ENCODE data around the gene HTRA2. TPM values are rescaled to one million over a fixed set of nuclear protein-coding genes. Genes with fewer than 3 reads are reported as not detected.

Gene HTRA2
- total RNA-seq, 1 experiment from 2014 or later: 24.9 TPM

DNA sequence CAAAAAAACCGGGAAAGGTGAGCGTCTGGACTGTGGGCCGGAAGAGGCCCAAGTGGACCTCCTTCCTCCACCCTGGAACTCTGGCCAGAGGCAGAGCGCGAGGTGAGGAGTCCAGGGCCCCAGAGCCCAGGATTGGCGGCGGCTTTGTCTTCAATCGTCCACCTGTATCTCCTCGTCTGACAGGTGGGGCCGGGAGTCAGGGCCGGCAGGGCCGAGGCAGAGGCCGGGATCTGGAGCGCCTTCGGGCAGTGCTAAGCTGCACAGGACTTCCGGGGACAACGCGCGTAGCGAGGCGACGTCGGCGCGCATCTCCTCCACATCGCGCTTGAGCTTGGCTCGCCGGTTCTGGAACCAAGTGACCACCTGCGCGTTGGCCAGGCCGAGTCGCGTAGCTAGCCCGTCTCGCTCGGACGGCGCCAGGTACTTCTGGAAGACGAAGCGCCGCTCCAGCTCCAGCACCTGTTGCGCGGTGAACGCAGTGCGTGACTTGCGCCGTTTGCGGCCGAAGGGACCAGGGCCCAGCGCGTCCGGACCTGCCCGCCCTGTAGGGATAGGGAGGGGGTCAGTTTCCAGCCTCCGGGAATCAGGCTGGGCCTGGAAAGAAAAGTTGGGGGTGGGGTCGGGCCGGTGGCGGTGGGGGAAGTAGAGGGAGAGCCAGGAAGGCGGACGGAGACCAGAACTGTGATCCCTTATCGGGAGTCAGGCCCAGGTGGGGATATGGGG lies 31.8 kb upstream of the HTRA2 start:
- no peak overlapping the region for H3K14ac ChIP-seq (ENCODE audit: insufficient read depth, low read length)
- H4K20me1 ChIP-seq (ENCODE audit: control insufficient read depth, insufficient read depth, insufficient read length): no peaks in the 10 kb centered on the region
- H3K4me3 Mint-ChIP-seq: peak overlapping the region; percentile 75 to 82
- no peaks in the 10 kb centered on the region for H3K9me3 ChIP-seq (ENCODE audit: control insufficient read depth, low read depth, low read length)
- H3K4me2 ChIP-seq (ENCODE audit: insufficient read depth, insufficient read length, low read length): peak overlapping the region; percentile 59
- no peak overlapping the region for H3T11ph ChIP-seq (ENCODE audit: low read length)
- no peak overlapping the region for H2BK15ac ChIP-seq (ENCODE audit: low read depth, low read length)
- no peak overlapping the region for H2AFZ ChIP-seq (ENCODE audit: low read length)
- no peak overlapping the region for H4K91ac ChIP-seq (ENCODE audit: insufficient read length, low read depth, low read length)
- H3K9ac ChIP-seq (ENCODE audit: extremely low read depth, insufficient read length, low read length): no peak overlapping the region
- no peak overlapping the region for H3K27ac Mint-ChIP-seq
- H3K27me3 ChIP-seq (ENCODE audit: insufficient read depth, low read length): peaks cover 72% of the 10 kb centered on the region
- no CpG with 5 or more reads among the region's 61 CpGs for WGBS (ENCODE audit: extremely low coverage, insufficient read length, low lambda C conversion rate)
- no peaks in the 10 kb centered on the region for H3K79me1 ChIP-seq (ENCODE audit: insufficient read depth, low read depth, low read length, poor library complexity, severe bottlenecking)
- H3K27ac ChIP-seq (ENCODE audit: insufficient read length, low read depth, low read length): no peak overlapping the region
- peak; percentile 66 for DNase-seq
- no peak overlapping the region for H2AK5ac ChIP-seq (ENCODE audit: insufficient read length, low read length)
- H3K23ac ChIP-seq (ENCODE audit: insufficient read length, low read depth, low read length): no peak overlapping the region
- H4K5ac ChIP-seq (ENCODE audit: insufficient read length, low read depth, low read length): no peak overlapping the region
- H2BK12ac ChIP-seq (ENCODE audit: insufficient read length, low read depth, low read length): no peak overlapping the region
- H3K18ac ChIP-seq (ENCODE audit: insufficient read length, low read depth, low read length): no peak overlapping the region
- H2BK120ac ChIP-seq (ENCODE audit: low read depth, low read length, poor library complexity, severe bottlenecking): no peak overlapping the region
- no peak overlapping the region for H3K4ac ChIP-seq (ENCODE audit: low read depth, low read length)
- H3K4me1 ChIP-seq (ENCODE audit: insufficient read depth, low read length): no peaks in the 10 kb centered on the region
- TF ChIP-seq, protein P1, sequence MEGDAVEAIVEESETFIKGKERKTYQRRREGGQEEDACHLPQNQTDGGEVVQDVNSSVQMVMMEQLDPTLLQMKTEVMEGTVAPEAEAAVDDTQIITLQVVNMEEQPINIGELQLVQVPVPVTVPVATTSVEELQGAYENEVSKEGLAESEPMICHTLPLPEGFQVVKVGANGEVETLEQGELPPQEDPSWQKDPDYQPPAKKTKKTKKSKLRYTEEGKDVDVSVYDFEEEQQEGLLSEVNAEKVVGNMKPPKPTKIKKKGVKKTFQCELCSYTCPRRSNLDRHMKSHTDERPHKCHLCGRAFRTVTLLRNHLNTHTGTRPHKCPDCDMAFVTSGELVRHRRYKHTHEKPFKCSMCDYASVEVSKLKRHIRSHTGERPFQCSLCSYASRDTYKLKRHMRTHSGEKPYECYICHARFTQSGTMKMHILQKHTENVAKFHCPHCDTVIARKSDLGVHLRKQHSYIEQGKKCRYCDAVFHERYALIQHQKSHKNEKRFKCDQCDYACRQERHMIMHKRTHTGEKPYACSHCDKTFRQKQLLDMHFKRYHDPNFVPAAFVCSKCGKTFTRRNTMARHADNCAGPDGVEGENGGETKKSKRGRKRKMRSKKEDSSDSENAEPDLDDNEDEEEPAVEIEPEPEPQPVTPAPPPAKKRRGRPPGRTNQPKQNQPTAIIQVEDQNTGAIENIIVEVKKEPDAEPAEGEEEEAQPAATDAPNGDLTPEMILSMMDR (conservative IDR thresholded peaks at IDR 0.05): no peak
- no peaks in the 10 kb centered on the region for H3K79me2 ChIP-seq (ENCODE audit: insufficient read depth, low read length)
- peaks cover 32% of the 10 kb centered on the region for H3K23me2 ChIP-seq (ENCODE audit: insufficient read length, low read depth, low read length, poor library complexity, severe bottlenecking)
- H3K27me3 Mint-ChIP-seq (ENCODE audit: low read depth): peaks cover 86% of the 10 kb centered on the region
- H2BK5ac ChIP-seq (ENCODE audit: insufficient read length, low read length): no peak overlapping the region
- peaks cover 14 to 19% (median 15%) of the 10 kb centered on the region in 3 experiments for H3K36me3 Mint-ChIP-seq (ENCODE audit: insufficient read depth in 1 of 3, low read depth in 3 of 3)
- H3K56ac ChIP-seq (ENCODE audit: insufficient read length, low read depth, low read length): no peak overlapping the region
- peaks cover 37 to 49% of the 10 kb centered on the region in 2 experiments for H3K4me1 Mint-ChIP-seq
- H2BK20ac ChIP-seq (ENCODE audit: low read depth, low read length, poor library complexity, severe bottlenecking): no peak overlapping the region
- H3K9me3 Mint-ChIP-seq: peaks cover 0 to 2% of the 10 kb centered on the region in 2 experiments; a peak in 2 of 5 replicates
- no peak overlapping the region for H4K8ac ChIP-seq (replicated peaks; ENCODE audit: insufficient read length, low read depth, low read length)
